Effector memory CD8-positive, alpha-beta T cell (primary cell): ENCODE measurements around the gene NAP1L5.
A peak's percentile ranks its signal among the peaks of the same experiment; 100 is the strongest.

ENCODE experiments used
- ATAC-seq: fragments of 150-1000 bp; cut with Tn5 transposase; replicated peaks from 2 replicates; pipeline ENCODE4 v1.10.0; 2021; ENCODE audit warnings: mild to moderate bottlenecking, moderate library complexity
- DNase-seq, 3 experiments: peaks; one replicate each; pipeline ENCODE4 v3.0.0; 2021
- H3K27ac Mint-ChIP-seq, 2 donors: one replicate each; pipeline ENCODE4 v1.8.0; 2022; ENCODE audit warnings: mild to moderate bottlenecking in 2 of 2, mixed read lengths in 2 of 2, moderate library complexity in 2 of 2
- H3K27me3 Mint-ChIP-seq, 2 donors: one replicate each; pipeline ENCODE4 v1.8.0; 2022; ENCODE audit warnings: mixed read lengths in 2 of 2
- H3K36me3 Mint-ChIP-seq: one replicate; pipeline ENCODE4 v1.8.0; 2022; ENCODE audit warnings: mild to moderate bottlenecking, moderate library complexity, mixed read lengths; ENCODE audit not compliant: insufficient read depth
- H3K4me1 Mint-ChIP-seq, 2 donors: one replicate each; pipeline ENCODE4 v1.8.0; 2022; ENCODE audit warnings: low read depth in 2 of 2, mixed read lengths in 2 of 2
- H3K4me3 Mint-ChIP-seq, 2 donors: one replicate each; pipeline ENCODE4 v1.8.0; 2022; ENCODE audit warnings: mild to moderate bottlenecking in 2 of 2, mixed read lengths in 2 of 2, moderate library complexity in 2 of 2
- H3K9me3 Mint-ChIP-seq, 2 donors: one replicate each; pipeline ENCODE4 v1.8.0; 2022; ENCODE audit warnings: mixed read lengths in 2 of 2
- total RNA-seq, 9 experiments: gene quantifications; one replicate each; lab custom pipeline; 2026; lab: John Stamatoyannopoulos, UW

The NAP1L5 gene, protein sequence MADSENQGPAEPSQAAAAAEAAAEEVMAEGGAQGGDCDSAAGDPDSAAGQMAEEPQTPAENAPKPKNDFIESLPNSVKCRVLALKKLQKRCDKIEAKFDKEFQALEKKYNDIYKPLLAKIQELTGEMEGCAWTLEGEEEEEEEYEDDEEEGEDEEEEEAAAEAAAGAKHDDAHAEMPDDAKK
- total RNA-seq: 1.9 to 16.8 (median 5.0) reads per million in 9 experiments

DNA sequence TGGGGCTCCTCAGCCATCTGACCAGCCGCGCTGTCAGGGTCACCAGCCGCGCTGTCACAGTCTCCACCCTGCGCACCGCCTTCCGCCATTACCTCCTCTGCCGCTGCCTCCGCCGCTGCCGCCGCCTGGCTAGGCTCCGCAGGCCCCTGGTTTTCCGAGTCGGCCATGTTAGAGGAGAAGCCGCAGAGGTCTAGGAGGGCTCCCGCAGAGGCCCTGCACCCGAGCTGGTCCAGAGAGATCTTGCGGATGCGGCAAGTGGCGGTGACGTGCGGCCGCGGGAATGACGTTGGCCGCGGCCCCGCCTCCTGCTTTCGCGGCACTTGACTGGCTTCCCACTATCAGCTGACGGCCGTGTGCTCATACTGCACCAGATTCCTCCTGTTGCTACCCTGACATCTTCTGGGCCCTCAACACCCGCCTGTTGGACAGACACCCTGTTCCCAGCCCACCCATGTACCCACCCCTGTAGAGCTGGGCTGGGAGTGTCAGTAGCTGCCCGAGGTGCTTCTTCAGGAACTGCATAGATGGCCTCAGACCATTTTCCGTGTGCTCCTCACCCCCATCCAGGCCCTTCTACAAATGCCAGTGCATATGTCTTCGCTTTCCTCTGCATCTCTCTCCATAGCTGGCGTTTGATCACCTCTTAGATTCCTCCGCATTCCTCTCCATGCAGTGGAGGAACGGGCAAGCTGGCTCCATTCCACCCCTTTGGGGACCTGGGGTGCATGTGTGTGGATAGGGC, at the start of gene NAP1L5:
Gene NAP1L5 (minus strand): TSS at position 242 of the 742 bp plus-strand sequence. CDS start 75 bp downstream, at position 167.
- Mint-ChIP-seq H3K4me3 (peak within 1 kb of the TSS; percentile 89 to 91), H3K27me3 (no peaks in the 10 kb centered on the region), H3K9me3 (no peaks in the 10 kb centered on the region), H3K27ac (peak within 1 kb of the TSS; percentile 95 to 98), H3K36me3 (peaks cover 15% of the 10 kb centered on the region), H3K4me1 (peaks cover 11 to 22% of the 10 kb centered on the region in 2 donors)
- peak; percentile 96 for ATAC-seq
- DNase-seq: peak; percentile 69 to 75 (median 74)

DNA sequence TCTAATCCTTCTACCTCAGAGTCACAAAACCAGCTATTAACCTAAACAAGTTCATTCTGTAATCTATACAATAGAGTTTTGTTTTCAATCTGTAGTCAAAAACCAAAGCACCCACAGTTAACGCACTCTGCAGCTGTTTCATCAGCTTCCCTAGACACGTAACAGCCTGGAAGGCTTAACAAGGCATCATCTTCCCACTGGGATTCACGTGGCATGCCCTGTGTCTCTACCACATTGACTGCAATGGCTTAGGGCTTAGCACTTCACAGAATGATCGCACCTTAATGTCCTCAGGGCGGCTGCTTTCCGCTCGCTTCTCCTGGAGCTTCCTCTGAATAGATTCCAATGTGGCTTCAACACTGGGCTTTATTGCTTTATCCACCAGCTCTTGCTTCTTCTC, 49.7 kb upstream of the NAP1L5 start:
- Mint-ChIP-seq H3K4me3 (no peak overlapping the region), H3K27me3 (peaks cover 0 to 13% of the 10 kb centered on the region in 2 donors), H3K36me3 (peaks cover 9% of the 10 kb centered on the region), H3K27ac (no peak overlapping the region), H3K9me3 (no peaks in the 10 kb centered on the region), H3K4me1 (no peaks in the 10 kb centered on the region)
- no peak for ATAC-seq
- DNase-seq: no peak

DNA sequence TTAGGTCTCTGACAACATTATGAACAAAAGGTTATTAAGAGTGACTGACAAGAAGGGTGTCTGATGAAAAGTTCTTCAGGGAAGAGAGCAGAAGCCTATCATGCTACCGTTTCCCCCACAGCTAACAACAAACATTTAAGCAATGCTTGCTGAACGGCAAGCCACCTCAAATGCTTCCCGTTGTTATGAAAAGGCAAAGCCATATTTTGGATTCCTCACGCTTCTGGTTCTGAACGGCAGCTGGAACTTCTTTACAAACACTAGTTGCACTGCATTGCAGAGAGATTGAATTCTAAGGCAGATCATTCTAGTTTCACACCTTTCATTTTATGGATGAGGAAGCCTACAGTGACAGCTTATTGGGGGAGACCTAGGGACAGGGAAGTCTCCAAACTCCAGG, 48.6 kb upstream of the NAP1L5 start:
- peaks cover 0 to 8% of the 10 kb centered on the region in 2 donors for H3K27me3 Mint-ChIP-seq
- H3K4me3 Mint-ChIP-seq: no peak overlapping the region

DNA sequence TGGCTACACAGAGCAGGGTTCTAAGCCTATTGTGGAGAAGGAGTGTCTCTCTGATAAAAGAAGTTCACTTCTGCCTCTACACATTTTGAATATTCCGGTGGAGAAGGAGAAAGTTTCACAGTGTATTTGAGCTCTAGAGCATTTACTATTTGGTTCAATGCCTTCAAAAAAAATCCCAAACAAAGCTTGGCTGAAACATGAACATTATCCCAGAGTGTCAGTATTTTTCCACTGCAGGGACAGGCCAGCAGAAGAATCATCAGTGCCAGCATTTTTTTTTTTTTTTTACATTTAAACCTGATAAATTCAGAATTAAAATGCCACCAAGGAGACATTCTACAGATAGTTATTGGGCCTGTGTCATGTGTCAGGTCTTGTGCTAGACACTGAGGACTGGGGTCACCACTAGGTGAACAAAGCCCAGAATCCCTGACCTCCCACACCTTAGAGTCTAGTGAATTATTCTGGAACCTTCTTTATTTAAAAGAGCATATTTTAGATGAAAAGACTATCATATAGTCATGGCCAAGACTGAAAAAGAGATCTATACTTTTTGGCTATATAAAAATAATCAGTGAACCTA, 48.0 kb upstream of the NAP1L5 start:
- no peaks in the 10 kb centered on the region for H3K4me1 Mint-ChIP-seq
- peaks cover 9% of the 10 kb centered on the region for H3K36me3 Mint-ChIP-seq
- no peak overlapping the region for H3K4me3 Mint-ChIP-seq
- H3K9me3 Mint-ChIP-seq: no peaks in the 10 kb centered on the region
- no peak overlapping the region for H3K27ac Mint-ChIP-seq
- DNase-seq (no peak), ATAC-seq (no peak)
- peaks cover 0 to 8% of the 10 kb centered on the region in 2 donors for H3K27me3 Mint-ChIP-seq

More for the DNA sequence above, 48.6 kb upstream of the NAP1L5 start:
- Mint-ChIP-seq H3K36me3 (peaks cover 9% of the 10 kb centered on the region), H3K9me3 (no peaks in the 10 kb centered on the region), H3K27ac (no peak overlapping the region), H3K4me1 (no peaks in the 10 kb centered on the region)
- no peak for ATAC-seq
- no peak for DNase-seq

DNA sequence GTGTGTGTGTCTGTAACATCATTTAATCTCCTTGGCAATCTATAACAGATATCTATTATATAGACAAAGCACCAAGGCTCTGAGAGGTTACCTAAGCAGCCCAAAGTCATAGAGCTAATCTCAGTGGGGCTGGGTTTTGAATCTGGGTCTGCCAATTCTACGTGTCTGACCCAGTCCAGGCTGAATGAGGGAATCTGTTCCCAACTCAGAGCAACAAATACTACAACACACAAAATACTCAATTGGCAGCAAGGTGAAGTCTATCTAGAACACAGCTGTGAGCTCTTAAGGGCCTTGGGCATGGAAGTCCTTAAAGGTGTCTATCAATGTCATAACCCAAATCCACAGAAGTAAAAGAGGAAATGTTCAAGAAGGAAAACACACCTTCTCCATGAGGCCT, 47.5 kb upstream of the NAP1L5 start:
- DNase-seq: no peak
- H3K27me3 Mint-ChIP-seq: peaks cover 0 to 8% of the 10 kb centered on the region in 2 donors
- ATAC-seq: no peak
- no peak overlapping the region for H3K4me3 Mint-ChIP-seq
- H3K36me3 Mint-ChIP-seq: peaks cover 9% of the 10 kb centered on the region
- no peaks in the 10 kb centered on the region for H3K4me1 Mint-ChIP-seq
- no peaks in the 10 kb centered on the region for H3K9me3 Mint-ChIP-seq
- H3K27ac Mint-ChIP-seq: peak overlapping the region in 1 of 2 donors; percentile 12

DNA sequence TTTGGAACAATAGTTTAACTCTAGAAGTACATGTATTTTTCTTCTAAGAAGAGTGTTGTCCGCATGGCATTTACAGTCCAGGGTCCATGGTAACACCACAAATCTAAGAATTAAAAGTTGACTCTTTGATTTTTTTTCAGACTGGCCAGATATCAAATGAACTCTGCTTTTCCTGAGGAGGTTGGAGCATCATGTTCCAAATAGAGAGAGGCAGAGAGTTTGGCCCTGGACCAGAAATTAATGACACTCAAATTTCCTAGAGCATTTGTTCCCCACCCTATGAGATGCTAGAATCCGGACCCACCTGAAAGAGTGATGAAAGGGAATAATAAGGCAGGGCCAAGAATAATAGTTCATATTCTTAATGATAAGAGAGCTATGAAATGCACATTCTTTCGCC, 47.0 kb upstream of the NAP1L5 start:
- no peaks in the 10 kb centered on the region for H3K4me1 Mint-ChIP-seq
- peak overlapping the region in 1 of 2 donors; percentile 12 for H3K27ac Mint-ChIP-seq
- no peaks in the 10 kb centered on the region for H3K9me3 Mint-ChIP-seq
- ATAC-seq (no peak), DNase-seq (no peak)
- H3K36me3 Mint-ChIP-seq: peaks cover 9% of the 10 kb centered on the region
- H3K27me3 Mint-ChIP-seq: peaks cover 0 to 8% of the 10 kb centered on the region in 2 donors
- H3K4me3 Mint-ChIP-seq: no peak overlapping the region

DNA sequence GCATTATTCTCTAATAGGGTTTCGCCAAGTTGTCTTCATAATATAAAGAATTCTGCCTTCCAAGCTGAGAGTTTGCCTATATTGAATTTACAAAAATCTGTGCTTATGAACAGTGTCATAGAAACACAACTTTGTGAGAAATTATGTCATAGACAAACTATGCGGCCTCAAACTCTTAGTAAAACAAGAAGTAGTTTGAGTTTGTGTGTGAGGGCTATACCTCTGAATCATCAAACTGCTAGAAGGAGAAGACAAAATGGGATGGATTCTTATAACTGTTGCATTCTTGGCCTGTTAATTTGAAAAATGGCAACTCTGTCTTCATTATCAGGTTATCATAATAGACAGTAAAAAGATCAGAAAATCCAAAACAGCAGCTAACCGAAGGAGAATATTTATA, 46.1 kb upstream of the NAP1L5 start:
- Mint-ChIP-seq H3K9me3 (no peaks in the 10 kb centered on the region), H3K27me3 (peaks cover 0 to 7% of the 10 kb centered on the region in 2 donors), H3K36me3 (peaks cover 11% of the 10 kb centered on the region), H3K27ac (no peak overlapping the region), H3K4me3 (no peak overlapping the region), H3K4me1 (no peaks in the 10 kb centered on the region)
- DNase-seq (no peak), ATAC-seq (no peak)

DNA sequence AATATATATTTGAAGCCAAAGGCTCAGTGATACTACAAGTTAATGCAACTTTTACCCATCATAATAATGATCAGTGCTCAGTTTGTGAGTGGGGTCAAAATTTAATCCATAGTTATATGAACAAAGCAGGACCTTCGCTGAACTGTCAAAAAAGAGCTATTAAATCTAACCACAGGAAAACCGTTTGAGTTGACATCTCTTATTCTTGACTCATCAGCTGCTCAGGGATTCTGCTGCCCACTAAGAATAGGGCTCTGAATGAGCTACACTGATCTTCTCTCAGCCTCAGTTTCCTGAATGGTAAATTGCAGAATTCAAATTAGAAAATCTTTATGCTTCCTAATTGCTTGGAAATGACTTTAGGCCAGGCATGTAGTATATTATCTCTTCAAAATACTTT, 44.9 kb upstream of the NAP1L5 start:
- Mint-ChIP-seq H3K4me1 (peaks cover 6% of the 10 kb centered on the region in 2 donors), H3K4me3 (no peak overlapping the region), H3K9me3 (no peaks in the 10 kb centered on the region), H3K36me3 (peaks cover 8% of the 10 kb centered on the region), H3K27ac (no peak overlapping the region), H3K27me3 (no peaks in the 10 kb centered on the region)
- no peak for ATAC-seq
- DNase-seq: no peak

DNA sequence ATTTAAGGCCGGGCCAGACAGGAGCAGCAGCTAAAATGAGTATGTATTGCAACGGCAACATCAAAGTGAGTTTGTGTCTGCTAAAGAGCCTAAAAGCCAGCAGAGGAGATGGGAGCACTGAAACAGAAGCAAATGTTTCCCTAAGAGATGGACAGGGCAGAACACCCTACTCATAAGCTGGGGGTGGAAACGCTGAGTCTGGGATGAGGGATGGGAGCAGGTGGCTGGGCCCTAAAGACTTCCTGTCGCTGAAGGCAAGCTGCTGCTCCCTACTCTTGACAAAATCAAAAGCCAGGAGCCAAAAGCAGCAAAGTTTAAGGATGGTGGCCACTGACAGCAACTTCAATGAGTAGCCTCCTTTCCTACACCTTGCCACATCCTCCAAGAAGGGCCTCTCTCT, 40.6 kb upstream of the NAP1L5 start:
- ATAC-seq: no peak
- no peaks in the 10 kb centered on the region for H3K9me3 Mint-ChIP-seq

DNA sequence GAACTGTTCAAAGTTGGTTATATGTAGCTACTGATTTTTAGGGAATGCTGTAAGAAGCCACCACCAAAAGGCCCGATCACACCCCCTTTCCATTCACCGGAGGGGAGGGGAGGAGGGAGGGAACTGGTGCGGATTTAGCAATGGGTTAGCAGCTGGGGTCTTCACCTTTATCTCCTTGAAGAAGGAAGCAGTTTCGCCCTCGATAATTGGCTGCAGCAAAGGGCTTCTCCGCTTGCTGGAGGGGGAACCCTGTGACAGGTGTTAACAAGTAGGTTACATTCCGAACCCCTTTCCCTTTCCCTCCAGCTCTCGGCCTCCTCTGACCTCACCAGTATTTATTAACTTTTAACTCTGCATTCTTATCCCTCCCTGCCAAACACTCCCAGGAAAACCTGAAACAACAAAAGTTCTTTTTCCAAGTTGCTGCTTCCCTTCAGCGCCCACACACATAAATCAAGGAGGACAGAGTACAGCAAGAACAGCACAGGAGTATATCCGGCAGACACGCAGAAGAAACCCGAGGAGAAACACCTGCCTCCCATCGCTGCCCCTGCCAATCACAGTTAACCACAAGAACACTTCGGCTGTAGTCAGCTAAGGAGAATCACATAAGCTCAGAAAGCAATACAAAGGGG, 39.8 kb upstream of the NAP1L5 start:
- DNase-seq: no peak
- H3K4me1 Mint-ChIP-seq: peaks cover 6 to 11% of the 10 kb centered on the region in 2 donors
- H3K4me3 Mint-ChIP-seq: no peak overlapping the region

More for the DNA sequence above, 40.6 kb upstream of the NAP1L5 start:
- no peak overlapping the region for H3K4me3 Mint-ChIP-seq
- peaks cover 9% of the 10 kb centered on the region for H3K36me3 Mint-ChIP-seq
- no peak for DNase-seq
- H3K27me3 Mint-ChIP-seq: no peaks in the 10 kb centered on the region
- H3K4me1 Mint-ChIP-seq: peaks cover 6 to 11% of the 10 kb centered on the region in 2 donors
- H3K27ac Mint-ChIP-seq: peak overlapping the region in 1 of 2 donors; percentile 36

DNA sequence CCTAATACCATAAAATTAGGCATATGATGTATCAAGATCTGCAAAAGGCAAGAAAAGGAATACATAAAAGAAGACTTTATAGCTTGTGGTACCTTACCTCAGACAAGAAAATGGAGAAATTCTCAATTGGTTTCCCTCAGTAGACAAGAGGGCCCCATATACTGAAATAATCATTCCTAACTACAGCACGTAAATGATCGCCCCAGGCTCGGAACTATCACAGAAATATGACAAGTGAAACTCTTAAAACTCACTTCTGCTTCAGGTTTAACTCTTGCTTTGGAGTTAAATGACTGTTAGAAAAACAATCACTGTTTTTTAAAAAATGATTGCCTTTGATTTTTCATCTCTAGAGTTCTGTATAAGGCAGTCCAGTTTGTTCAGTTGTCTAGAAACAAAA, 38.6 kb upstream of the NAP1L5 start:
- Mint-ChIP-seq H3K4me3 (no peak overlapping the region), H3K9me3 (no peaks in the 10 kb centered on the region), H3K27me3 (no peaks in the 10 kb centered on the region), H3K27ac (peak overlapping the region in 1 of 2 donors; percentile 80), H3K36me3 (peaks cover 9% of the 10 kb centered on the region), H3K4me1 (peaks cover 6 to 11% of the 10 kb centered on the region in 2 donors)
- ATAC-seq (no peak), DNase-seq (no peak)

More for the DNA sequence above, 39.8 kb upstream of the NAP1L5 start:
- Mint-ChIP-seq H3K36me3 (peaks cover 9% of the 10 kb centered on the region), H3K9me3 (no peaks in the 10 kb centered on the region), H3K27ac (peak overlapping the region in 1 of 2 donors; percentile 36), H3K27me3 (no peaks in the 10 kb centered on the region)
- ATAC-seq: no peak

DNA sequence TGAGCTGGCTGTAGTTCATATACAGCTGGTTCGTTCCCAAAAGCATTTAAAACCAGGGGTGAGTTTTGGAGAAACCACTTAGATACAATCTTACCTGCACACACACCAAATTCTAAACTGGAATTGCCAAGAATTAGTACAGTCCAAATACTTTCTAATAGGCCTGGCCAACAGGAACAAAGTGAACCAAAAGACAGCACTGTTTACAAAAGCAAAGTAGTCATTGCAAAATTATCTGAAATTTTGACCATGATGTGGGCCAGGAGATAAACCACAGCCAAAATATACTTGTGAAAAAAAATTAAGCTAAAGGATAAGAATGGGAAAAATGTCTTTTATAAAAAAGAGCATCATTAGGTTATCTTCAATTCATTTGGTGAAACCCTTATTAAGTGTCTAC, 37.9 kb upstream of the NAP1L5 start:
- Mint-ChIP-seq H3K27me3 (no peaks in the 10 kb centered on the region), H3K36me3 (peaks cover 9% of the 10 kb centered on the region), H3K27ac (no peak overlapping the region), H3K4me3 (no peak overlapping the region), H3K9me3 (no peaks in the 10 kb centered on the region), H3K4me1 (peaks cover 6 to 11% of the 10 kb centered on the region in 2 donors)
- ATAC-seq: no peak
- DNase-seq: no peak

DNA sequence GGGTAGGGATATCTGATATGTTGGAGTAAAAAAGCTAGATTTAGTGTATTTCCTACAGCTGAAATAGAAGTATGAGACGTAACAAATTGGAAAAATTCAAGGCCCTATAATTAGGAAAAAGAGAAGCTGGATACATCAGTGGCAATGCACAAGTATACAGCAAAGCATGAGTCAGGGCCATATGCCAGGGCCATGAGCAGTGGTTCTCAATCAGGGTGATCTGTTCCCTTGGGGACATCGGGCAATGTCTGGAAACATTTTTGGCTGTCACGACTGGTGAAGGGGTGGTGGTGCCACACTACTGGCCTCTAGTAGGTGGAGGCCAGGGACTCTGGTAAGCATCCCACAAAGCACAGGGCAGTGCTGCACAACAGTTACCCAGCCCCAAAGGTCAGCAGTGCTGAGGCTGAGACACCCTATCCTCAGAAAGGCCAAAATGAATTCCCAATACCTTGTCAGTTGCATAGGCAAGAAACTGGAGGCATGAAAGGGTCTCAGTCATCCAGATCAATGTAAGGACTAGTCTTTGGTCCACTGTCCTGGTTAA, 36.8 kb upstream of the NAP1L5 start:
- H3K27me3 Mint-ChIP-seq: no peaks in the 10 kb centered on the region
- no peak for ATAC-seq
- no peak overlapping the region for H3K4me3 Mint-ChIP-seq

More for the DNA sequence above, 36.8 kb upstream of the NAP1L5 start:
- no peak for DNase-seq
- Mint-ChIP-seq H3K27ac (no peak overlapping the region), H3K36me3 (peaks cover 16% of the 10 kb centered on the region), H3K9me3 (no peaks in the 10 kb centered on the region), H3K4me1 (peaks cover 6 to 11% of the 10 kb centered on the region in 2 donors)
